Gastroesophageal sphincter (tissue), 4 donors: ENCODE measurements around the gene KDM4C. TPM values are rescaled to one million over a fixed set of nuclear protein-coding genes. Genes with fewer than 3 reads are reported as not detected.
"Not testable (repeated sequence)": the region's sequence is repeated elsewhere in the genome, so short reads cannot be mapped to it uniquely, and the experiment has no call there.

Experiments used
- ATAC-seq: fragments of 150-250 bp; one replicate; pipeline ENCODE4 v1.9.1; 2016; ENCODE audit warnings: mild to moderate bottlenecking, moderate library complexity
- H3K27ac ChIP-seq, 4 donors: fragments of 200-600 bp; sonication (generic) in 3 of 4; 1 replicate in 3 of 4; 2 replicates in 1 of 4; pipeline ENCODE4 v1.5.1; 2016 to 2019
- H3K27me3 ChIP-seq: fragments of 200-600 bp; sonication (generic); one replicate; pipeline ENCODE4 v1.5.1; 2019
- H3K36me3 ChIP-seq, 2 donors: fragments of 200-600 bp; sonication (generic); one replicate each; pipeline ENCODE4 v1.5.1; 2019; ENCODE audit warnings: control low read depth in 1 of 2
- H3K4me1 ChIP-seq, 3 donors: fragments of 200-600 bp; sonication (generic); 1 replicate in 2 of 3; 2 replicates in 1 of 3; pipeline ENCODE4 v1.5.1; 2016 to 2019; ENCODE audit warnings: control low read depth in 2 of 3
- H3K4me3 ChIP-seq, 2 donors: fragments of 200-600 bp; sonication (generic); one replicate each; pipeline ENCODE4 v1.5.1; 2019; ENCODE audit warnings: mild to moderate bottlenecking in 1 of 2, moderate library complexity in 1 of 2
- H3K9me3 ChIP-seq, 3 donors: fragments of 200-600 bp; sonication (generic); one replicate each; pipeline ENCODE4 v1.5.1; 2017 to 2019; ENCODE audit warnings: control low read depth in 2 of 3
- EP300 ChIP-seq: sonication (generic); formaldehyde crosslinking; IDR thresholded peaks from one replicate; pipeline ENCODE4 v1.6.1; 2017; ENCODE audit warnings: antibody characterized with exemption, mild to moderate bottlenecking
- POLR2A ChIP-seq, 2 donors: fragments of 450-650 bp; IDR thresholded peaks; one replicate each; pipeline ENCODE4 v1.6.1; 2017; ENCODE audit warnings: antibody characterized with exemption in 2 of 2, mild to moderate bottlenecking in 2 of 2, moderate library complexity in 1 of 2
- POLR2AphosphoS5 ChIP-seq: sonication (generic); formaldehyde crosslinking; IDR thresholded peaks from one replicate; pipeline ENCODE4 v1.6.1; 2017; ENCODE audit warnings: antibody characterized with exemption
- WGBS, 2 donors: methylation state at CpG; one replicate each; pipeline ENCODE4 v1.1.5; 2018; ENCODE audit warnings: low coverage in 1 of 2; 5-methylcytosine and 5-hydroxymethylcytosine counted together
- total RNA-seq, 4 donors: library from RNA; depleted of rRNA; stranded (reverse); fragments of >200 nt; gene quantifications; one replicate each; pipeline ENCODE4 v1.1.0, GENCODE V29; 2016
- TF ChIP-seq, protein P1 (sequence below), 4 experiments: fragments of 200-600 bp in 2 of 4; fragments of 450-650 bp in 2 of 4; sonication (generic) in 1 of 4; IDR thresholded peaks; one replicate each; pipeline ENCODE4 v1.5.1; 2017 to 2019; ENCODE audit warnings: antibody characterized with exemption in 4 of 4, mild to moderate bottlenecking in 2 of 4, moderate library complexity in 2 of 4

Gene KDM4C
- total RNA-seq, 4 donors from 2014 or later: 17.7 to 65.2 (median 29.5) TPM

DNA sequence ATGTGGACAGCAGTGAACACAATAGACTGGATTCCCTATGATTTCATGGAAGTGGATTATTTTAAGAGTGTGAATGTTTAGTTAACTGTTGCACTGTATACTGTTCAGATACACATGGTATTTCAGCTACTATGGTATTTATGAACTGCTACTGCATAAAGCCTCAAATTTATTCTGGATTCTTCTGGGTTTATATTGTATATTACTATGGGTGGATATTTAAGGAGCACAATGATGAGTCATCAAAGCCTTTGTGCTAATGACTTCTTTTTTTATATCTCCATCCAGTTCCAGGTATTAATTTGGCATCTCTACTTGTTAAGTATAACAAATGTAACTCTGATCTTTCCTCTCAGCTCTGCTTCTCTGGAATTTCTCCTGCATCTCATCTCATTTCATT is 6.8 kb downstream of the KDM4C start:
- no peaks in the 10 kb centered on the region for H3K36me3 ChIP-seq
- peak overlapping the region in 1 of 4 donors; percentile 19 for H3K27ac ChIP-seq
- no peaks in the 10 kb centered on the region for H3K27me3 ChIP-seq
- TF ChIP-seq, protein P1, sequence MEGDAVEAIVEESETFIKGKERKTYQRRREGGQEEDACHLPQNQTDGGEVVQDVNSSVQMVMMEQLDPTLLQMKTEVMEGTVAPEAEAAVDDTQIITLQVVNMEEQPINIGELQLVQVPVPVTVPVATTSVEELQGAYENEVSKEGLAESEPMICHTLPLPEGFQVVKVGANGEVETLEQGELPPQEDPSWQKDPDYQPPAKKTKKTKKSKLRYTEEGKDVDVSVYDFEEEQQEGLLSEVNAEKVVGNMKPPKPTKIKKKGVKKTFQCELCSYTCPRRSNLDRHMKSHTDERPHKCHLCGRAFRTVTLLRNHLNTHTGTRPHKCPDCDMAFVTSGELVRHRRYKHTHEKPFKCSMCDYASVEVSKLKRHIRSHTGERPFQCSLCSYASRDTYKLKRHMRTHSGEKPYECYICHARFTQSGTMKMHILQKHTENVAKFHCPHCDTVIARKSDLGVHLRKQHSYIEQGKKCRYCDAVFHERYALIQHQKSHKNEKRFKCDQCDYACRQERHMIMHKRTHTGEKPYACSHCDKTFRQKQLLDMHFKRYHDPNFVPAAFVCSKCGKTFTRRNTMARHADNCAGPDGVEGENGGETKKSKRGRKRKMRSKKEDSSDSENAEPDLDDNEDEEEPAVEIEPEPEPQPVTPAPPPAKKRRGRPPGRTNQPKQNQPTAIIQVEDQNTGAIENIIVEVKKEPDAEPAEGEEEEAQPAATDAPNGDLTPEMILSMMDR (IDR thresholded peaks at IDR 0.05): no peak
- TF ChIP-seq POLR2A (IDR thresholded peaks at IDR 0.05): no peak
- TF ChIP-seq EP300: no peak
- no peak for TF ChIP-seq POLR2AphosphoS5
- H3K9me3 ChIP-seq: no peaks in the 10 kb centered on the region
- H3K4me3 ChIP-seq: no peak overlapping the region
- peaks cover 6 to 69% (median 8%) of the 10 kb centered on the region in 3 donors for H3K4me1 ChIP-seq
- no peak for ATAC-seq

DNA sequence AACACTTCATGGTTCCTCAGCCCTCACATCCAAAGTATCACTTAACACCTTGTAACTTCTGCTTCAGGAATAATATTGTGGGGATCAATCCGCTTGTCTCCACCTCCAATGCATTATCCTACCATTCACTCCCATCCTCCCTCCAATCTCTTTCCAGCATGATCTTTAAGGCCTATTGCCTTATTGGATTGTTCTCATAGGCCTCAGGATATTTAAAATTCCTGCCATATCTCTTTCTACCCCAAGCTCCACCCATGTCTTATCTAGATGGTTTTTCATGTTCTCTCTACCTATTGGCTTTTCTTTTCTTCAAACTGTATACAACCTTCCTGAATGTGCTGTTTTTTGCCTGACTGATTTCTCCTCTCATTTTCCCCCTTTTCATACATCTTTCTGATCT is 7.2 kb downstream of the KDM4C start:
- WGBS, 2 donors: 50 to 75% methylated on average over 1 of the region's 1 CpG
- Histone ChIP-seq H3K27me3 (no peaks in the 10 kb centered on the region), H3K4me3 (no peak overlapping the region), H3K27ac (peak overlapping the region in 1 of 4 donors; percentile 19), H3K9me3 (no peaks in the 10 kb centered on the region), H3K36me3 (no peaks in the 10 kb centered on the region), H3K4me1 (peaks cover 6 to 69% (median 6%) of the 10 kb centered on the region in 3 donors)
- ATAC-seq: no peak
- no peak for TF ChIP-seq POLR2AphosphoS5
- TF ChIP-seq, protein P1 (IDR thresholded peaks at IDR 0.05): no peak
- TF ChIP-seq POLR2A (IDR thresholded peaks at IDR 0.05): no peak
- TF ChIP-seq EP300: no peak

DNA sequence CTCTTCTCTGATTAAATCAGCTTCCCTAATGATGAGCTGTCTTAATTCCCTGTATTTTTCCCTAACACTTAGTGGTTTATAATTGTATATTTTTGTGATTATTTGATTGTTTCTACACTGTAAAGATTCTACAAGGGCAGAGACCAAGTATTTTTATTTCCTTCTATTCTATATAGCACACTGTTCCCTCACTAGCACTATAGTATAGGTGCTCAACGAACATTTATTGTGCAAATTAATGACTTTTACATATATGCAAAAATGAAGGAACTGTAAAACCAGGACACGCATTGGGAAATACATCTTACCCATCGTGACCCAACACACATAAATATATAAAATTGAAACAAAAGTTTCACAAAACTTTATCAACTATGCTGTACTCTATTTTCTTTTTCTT is 7.6 kb downstream of the KDM4C start:
- no peak for ATAC-seq
- peak overlapping the region in 1 of 4 donors; percentile 19 for H3K27ac ChIP-seq
- WGBS, 2 donors: 88 to 90% methylated on average over 3 of the region's 3 CpGs
- no peaks in the 10 kb centered on the region for H3K9me3 ChIP-seq
- no peaks in the 10 kb centered on the region for H3K27me3 ChIP-seq
- no peaks in the 10 kb centered on the region for H3K36me3 ChIP-seq
- TF ChIP-seq POLR2AphosphoS5 (no peak), POLR2A (IDR thresholded peaks at IDR 0.05) (no peak), EP300 (no peak)
- TF ChIP-seq, protein P1 (IDR thresholded peaks at IDR 0.05): no peak
- peaks cover 6 to 65% (median 6%) of the 10 kb centered on the region in 3 donors for H3K4me1 ChIP-seq
- no peak overlapping the region for H3K4me3 ChIP-seq

DNA sequence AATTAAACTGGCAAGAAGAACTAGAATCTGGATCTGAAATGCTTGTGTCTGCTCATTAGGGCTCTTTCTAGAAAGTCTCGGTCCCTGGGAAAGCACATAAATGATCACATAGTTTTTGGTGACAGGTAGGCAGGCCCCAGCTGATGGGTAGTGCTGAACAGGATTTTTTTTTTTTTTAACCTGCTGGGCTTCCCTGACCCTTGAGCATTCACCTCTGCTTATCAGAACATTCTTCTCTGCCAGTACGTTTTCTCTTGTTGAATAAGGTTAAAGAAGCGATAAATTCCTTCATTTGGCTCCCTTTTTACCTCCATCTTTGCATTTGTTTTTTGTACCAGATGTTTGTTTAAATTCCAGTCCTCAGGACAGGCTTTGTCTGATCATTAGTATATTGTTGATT is 8.8 kb downstream of the KDM4C start:
- 81 to 90% methylated on average over 2 to 3 of the region's 3 CpGs for WGBS, 2 donors
- no peak for TF ChIP-seq POLR2A (IDR thresholded peaks at IDR 0.05)
- H3K4me1 ChIP-seq: peaks cover 6 to 53% (median 6%) of the 10 kb centered on the region in 3 donors
- H3K27ac ChIP-seq: no peak overlapping the region
- H3K9me3 ChIP-seq: no peaks in the 10 kb centered on the region
- H3K27me3 ChIP-seq: no peaks in the 10 kb centered on the region
- H3K4me3 ChIP-seq: no peak overlapping the region
- ATAC-seq: no peak
- no peaks in the 10 kb centered on the region for H3K36me3 ChIP-seq

DNA sequence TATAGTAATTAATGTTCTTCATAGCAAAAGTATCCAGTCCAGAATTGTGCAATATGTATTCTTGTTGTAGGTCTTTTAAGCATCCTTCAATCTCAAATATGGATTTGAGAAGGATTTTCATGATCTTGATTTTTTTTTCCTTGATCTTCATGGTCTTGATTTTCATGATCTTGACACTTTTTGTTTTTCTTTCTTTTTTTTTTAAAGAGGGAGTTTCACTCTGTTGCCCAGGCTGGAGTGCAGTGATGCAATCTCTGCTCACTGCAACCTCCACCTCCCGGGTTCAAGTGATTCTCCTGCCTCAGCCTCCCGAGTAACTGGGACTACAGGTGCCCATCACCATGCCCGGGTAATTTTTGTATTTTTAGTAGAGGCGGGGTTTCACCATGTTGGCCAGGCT is 10.8 kb downstream of the KDM4C start:
- not testable (repeated sequence) for H3K9me3 ChIP-seq, H3K27ac ChIP-seq, H3K4me3 ChIP-seq, ATAC-seq, H3K27me3 ChIP-seq, H3K36me3 ChIP-seq
- 60% methylated on average over 2 of the region's 4 CpGs; no CpG with 5 or more reads in 1 of the 2 donors for WGBS, 2 donors
- H3K4me1 ChIP-seq: peaks cover 6 to 45% (median 6%) of the 10 kb centered on the region in 3 donors

DNA sequence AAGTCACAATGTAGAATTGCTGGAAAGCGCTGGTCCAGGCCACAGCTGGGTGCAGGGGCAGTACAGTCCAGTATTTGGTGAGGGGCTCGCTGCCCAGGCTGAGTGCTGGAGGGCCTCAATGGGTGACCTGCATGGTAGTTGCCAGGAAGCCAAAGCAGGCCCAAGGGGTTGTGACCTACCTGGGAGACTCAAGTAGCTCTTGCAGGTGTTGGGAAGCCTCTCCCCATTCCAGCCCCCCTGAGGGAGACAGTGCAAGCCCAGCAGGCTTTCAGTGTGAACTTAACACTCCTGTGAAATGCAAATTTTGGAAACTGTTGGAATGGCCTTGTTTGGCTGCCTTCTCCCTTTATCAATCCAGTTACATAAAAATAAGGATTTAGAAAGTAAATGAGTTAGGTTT is 13.9 kb downstream of the KDM4C start:
- peaks cover 0 to 24% (median 3%) of the 10 kb centered on the region in 3 donors for H3K4me1 ChIP-seq
- ATAC-seq: no peak
- 90% methylated on average over 2 of the region's 2 CpGs; no CpG with 5 or more reads in 1 of the 2 donors for WGBS, 2 donors

More for the DNA sequence above, 13.9 kb downstream of the KDM4C start:
- Histone ChIP-seq H3K27ac (no peak overlapping the region), H3K27me3 (no peaks in the 10 kb centered on the region), H3K4me3 (no peak overlapping the region), H3K9me3 (no peaks in the 10 kb centered on the region), H3K36me3 (no peaks in the 10 kb centered on the region)
- TF ChIP-seq POLR2AphosphoS5: no peak
- TF ChIP-seq POLR2A (IDR thresholded peaks at IDR 0.05): no peak
- no peak for TF ChIP-seq EP300
- TF ChIP-seq, protein P1 (IDR thresholded peaks at IDR 0.05): no peak
